GM23338 (cell line): ENCODE data around the gene NTNG2. TPM values are rescaled to one million over a fixed set of nuclear protein-coding genes. Genes with fewer than 3 reads are reported as not detected.

ENCODE experiments used
- ATAC-seq: fragments of 200-7000 bp; cut with Tn5 transposase; 3 replicates; pipeline ENCODE4 v1.9.1; 2020
- DNase-seq: peaks from one replicate; pipeline ENCODE4 v3.0.0-alpha.2; 2015; ENCODE audit warnings: low spot score
- H2AFZ ChIP-seq: fragments of 200-600 bp; sonication (generic); 2 replicates; pipeline ENCODE4 v1.8.0; 2016; ENCODE audit warnings: antibody characterized with exemption, mild to moderate bottlenecking, moderate library complexity
- H3F3A ChIP-seq: fragments of 200-600 bp; sonication (generic); replicated peaks from 2 replicates; pipeline ENCODE4 v1.8.0; 2017; ENCODE audit warnings: antibody characterized with exemption, mixed run types, low read depth
- H3K27ac ChIP-seq: fragments of 200-600 bp; sonication (generic); 2 replicates; pipeline ENCODE4 v1.6.1; 2016; ENCODE audit warnings: low read depth
- H3K27me3 ChIP-seq: fragments of 200-600 bp; sonication (generic); 2 replicates; pipeline ENCODE4 v1.8.0; 2016; ENCODE audit warnings: mild to moderate bottlenecking, mixed run types, moderate library complexity; ENCODE audit not compliant: insufficient read depth
- H3K36me3 ChIP-seq: fragments of 200-600 bp; sonication (generic); 2 replicates; pipeline ENCODE4 v1.8.0; 2016; ENCODE audit warnings: mild to moderate bottlenecking; ENCODE audit not compliant: insufficient read depth
- H3K4me1 ChIP-seq: fragments of 200-600 bp; sonication (generic); 2 replicates; pipeline ENCODE4 v1.8.0; 2016; ENCODE audit warnings: mild to moderate bottlenecking, moderate library complexity; ENCODE audit not compliant: insufficient read depth
- H3K4me2 ChIP-seq: fragments of 200-600 bp; sonication (generic); 2 replicates; pipeline ENCODE4 v1.7.1; 2017; ENCODE audit warnings: mixed run types
- H3K4me3 ChIP-seq: fragments of 200-600 bp; sonication (generic); 2 replicates; pipeline ENCODE4 v1.6.1; 2016; ENCODE audit warnings: mixed run types
- H3K79me2 ChIP-seq: fragments of 200-600 bp; sonication (generic); replicated peaks from 2 replicates; pipeline ENCODE4 v1.8.0; 2017; ENCODE audit warnings: mild to moderate bottlenecking; ENCODE audit not compliant: insufficient read depth
- H3K9me2 ChIP-seq: fragments of 200-600 bp; sonication (generic); 2 replicates; pipeline ENCODE4 v1.8.0; 2017; ENCODE audit not compliant: insufficient read depth
- H4K20me1 ChIP-seq: fragments of 200-600 bp; sonication (generic); replicated peaks from 2 replicates; pipeline ENCODE4 v1.8.0; 2017; ENCODE audit warnings: mild to moderate bottlenecking; ENCODE audit not compliant: insufficient read depth
- H3K27ac Mint-ChIP-seq: 2 replicates; pipeline ENCODE4 v1.8.0; 2020; ENCODE audit warnings: inconsistent platforms, mild to moderate bottlenecking, moderate library complexity, mixed read lengths
- H3K27me3 Mint-ChIP-seq: 3 replicates; pipeline ENCODE4 v1.8.0; 2022; ENCODE audit warnings: low read depth, mild to moderate bottlenecking, moderate library complexity, mixed read lengths, inconsistent platforms; ENCODE audit not compliant: insufficient read depth, poor library complexity
- H3K36me3 Mint-ChIP-seq: 3 replicates; pipeline ENCODE4 v1.8.0; 2021; ENCODE audit warnings: low read depth, mild to moderate bottlenecking, inconsistent platforms, moderate library complexity, mixed read lengths
- H3K4me1 Mint-ChIP-seq: 3 replicates; pipeline ENCODE4 v1.8.0; 2020; ENCODE audit warnings: mild to moderate bottlenecking, inconsistent platforms, mixed read lengths
- H3K4me3 Mint-ChIP-seq: 3 replicates; pipeline ENCODE4 v1.8.0; 2021; ENCODE audit warnings: moderate library complexity, mild to moderate bottlenecking, inconsistent platforms, mixed read lengths
- H3K9me3 Mint-ChIP-seq: 3 replicates; pipeline ENCODE4 v1.8.0; 2020; ENCODE audit warnings: moderate library complexity, mild to moderate bottlenecking, inconsistent platforms, mixed read lengths
- EZH2 ChIP-seq: fragments of 200-600 bp; sonication (generic); IDR thresholded peaks from one replicate; pipeline ENCODE4 v1.8.0; 2017; ENCODE audit warnings: antibody characterized with exemption, mild to moderate bottlenecking, low read depth; ENCODE audit not compliant: unreplicated experiment
- ZNF114 ChIP-seq: fragments of 250-450 bp; sonication (Bioruptor Pico); IDR thresholded peaks from 2 replicates; pipeline ENCODE4 v1.5.0; 2020; ENCODE audit warnings: mild to moderate bottlenecking, moderate library complexity
- ZNF331 ChIP-seq: fragments of 250-450 bp; sonication (Bioruptor Pico); IDR thresholded peaks from 2 replicates; pipeline ENCODE4 v1.5.0; 2020; ENCODE audit warnings: low read depth, mild to moderate bottlenecking, moderate library complexity
- polyA plus RNA-seq: library from polyadenylated mRNA; unstranded; fragments of >200 nt; fragmentation: Nextera tagmentation; extraction: Ambion mirVana; gene quantifications from 2 replicates; pipeline ENCODE4 v1.2.1, GENCODE V29; 2016
- total RNA-seq: library from RNA; depleted of rRNA; stranded (reverse); fragments of >200 nt; shearing (Covaris generic); gene quantifications from 2 replicates; pipeline ENCODE4 v1.2.3, GENCODE V29; 2014
- TF ChIP-seq, protein P1 (sequence below): IDR thresholded peaks from 2 replicates; pipeline ENCODE4 v1.6.1; 2016; ENCODE audit warnings: antibody characterized with exemption

The NTNG2 gene
- total and polyA plus RNA-seq, 2 experiments from 2014 or later = 0.99 to 1.7 TPM

DNA sequence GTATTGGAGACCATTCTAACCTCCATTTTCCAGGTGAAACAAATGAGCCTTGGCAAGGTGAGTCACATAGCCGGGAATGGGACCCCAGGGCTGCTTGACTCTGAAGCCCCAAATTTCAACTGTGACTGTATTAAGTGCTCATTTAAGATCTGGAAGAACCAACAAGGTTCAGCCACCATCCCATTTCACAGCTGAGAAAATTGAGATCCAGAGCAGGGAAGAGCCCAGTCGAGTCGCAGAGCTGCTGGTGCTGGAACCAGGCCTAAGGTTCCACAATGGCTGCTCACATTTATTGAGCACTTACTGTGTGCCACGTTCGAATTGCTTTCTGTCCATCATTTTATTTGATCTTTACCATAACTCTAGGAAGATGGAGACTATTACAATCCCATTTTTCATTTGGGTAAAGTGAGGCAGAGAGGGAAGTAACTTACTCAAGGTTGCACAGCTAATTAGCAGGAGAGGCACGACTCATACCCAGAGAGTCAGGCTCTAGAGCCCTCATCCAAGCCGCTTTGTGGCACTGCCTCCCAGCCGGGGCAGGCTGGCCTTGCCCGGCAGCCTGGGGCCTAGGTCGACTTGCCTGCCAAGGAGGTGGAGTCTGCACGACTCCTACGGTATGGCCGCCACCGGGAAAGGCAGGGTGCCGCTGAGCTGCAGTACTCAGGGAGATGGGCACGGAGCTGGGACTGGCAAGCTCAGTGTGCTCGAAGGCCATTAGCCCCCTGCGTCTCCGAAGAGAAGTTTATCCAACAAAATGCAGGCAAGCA is 4.3 kb upstream of the NTNG2 start:
- Mint-ChIP-seq H3K4me3 (no peak overlapping the region), H3K36me3 (peaks cover 3% of the 10 kb centered on the region; the same call in 1 of the 3 replicates), H3K27me3 (peaks cover 40% of the 10 kb centered on the region), H3K9me3 (peaks cover 2% of the 10 kb centered on the region; the same call in 2 of the 3 replicates), H3K4me1 (peaks cover 31% of the 10 kb centered on the region), H3K27ac (no peak overlapping the region)
- Histone ChIP-seq H3K4me3 (no peak overlapping the region), H3F3A (0 out of 2 replicates have a peak, but pooled peaks cover 5% of the 10 kb centered on the region), H3K27ac (no peak overlapping the region), H3K4me2 (no peak overlapping the region), H3K4me1 (peaks cover 11% of the 10 kb centered on the region), H3K9me2 (no peaks in the 10 kb centered on the region), H3K79me2 (no peaks in the 10 kb centered on the region), H3K27me3 (peaks cover 37% of the 10 kb centered on the region), H3K36me3 (no peaks in the 10 kb centered on the region), H4K20me1 (no peaks in the 10 kb centered on the region), H2AFZ (no peak overlapping the region)
- TF ChIP-seq ZNF114 (CRISPR knock-in tag) (no peak), ZNF331 (CRISPR knock-in tag) (no peak)
- no peak for ATAC-seq
- DNase-seq = no peak

- H3K27me3 ChIP-seq = peaks cover 73% of the 10 kb centered on the region
- Mint-ChIP-seq H3K27me3 (peaks cover 56% of the 10 kb centered on the region), H3K9me3 (peaks cover 2% of the 10 kb centered on the region; the same call in 2 of the 3 replicates), H3K4me1 (peaks cover 10% of the 10 kb centered on the region), H3K36me3 (peaks cover 3% of the 10 kb centered on the region; the same call in 1 of the 3 replicates), H3K27ac (no peak overlapping the region), H3K4me3 (peak overlapping the region; percentile 90)
- H3K4me3 ChIP-seq = peak overlapping the region; percentile 85
- peaks cover 5% of the 10 kb centered on the region for H3K4me1 ChIP-seq
- H3K27ac ChIP-seq = no peak overlapping the region
- DNase-seq (peak; percentile 82), ATAC-seq (peak; percentile 30)
- peak overlapping the region; percentile 85 for H2AFZ ChIP-seq
- H3F3A ChIP-seq = no peaks in the 10 kb centered on the region
- H3K9me2 ChIP-seq = no peaks in the 10 kb centered on the region
- H4K20me1 ChIP-seq = no peaks in the 10 kb centered on the region; the same call in 1 of the 2 replicates
- no peaks in the 10 kb centered on the region for H3K36me3 ChIP-seq
- no peaks in the 10 kb centered on the region for H3K79me2 ChIP-seq
- TF ChIP-seq, protein P1, sequence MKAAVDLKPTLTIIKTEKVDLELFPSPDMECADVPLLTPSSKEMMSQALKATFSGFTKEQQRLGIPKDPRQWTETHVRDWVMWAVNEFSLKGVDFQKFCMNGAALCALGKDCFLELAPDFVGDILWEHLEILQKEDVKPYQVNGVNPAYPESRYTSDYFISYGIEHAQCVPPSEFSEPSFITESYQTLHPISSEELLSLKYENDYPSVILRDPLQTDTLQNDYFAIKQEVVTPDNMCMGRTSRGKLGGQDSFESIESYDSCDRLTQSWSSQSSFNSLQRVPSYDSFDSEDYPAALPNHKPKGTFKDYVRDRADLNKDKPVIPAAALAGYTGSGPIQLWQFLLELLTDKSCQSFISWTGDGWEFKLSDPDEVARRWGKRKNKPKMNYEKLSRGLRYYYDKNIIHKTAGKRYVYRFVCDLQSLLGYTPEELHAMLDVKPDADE = no peak
- TF ChIP-seq EZH2 = peak; percentile 60
- H3K4me2 ChIP-seq = peak overlapping the region; percentile 95
These were observed 786 bp upstream of the NTNG2 start for GRCh38 chr9:132160802-132161742.
